ENCODE measurements around the gene AUTS2.

- TF ChIP-seq EZH2 (IDR thresholded peaks at IDR 0.05; ENCODE audit: low read length) (no peak), CTCF (optimal IDR thresholded peaks at IDR 0.05 in 1 of 3, IDR thresholded peaks at IDR 0.05 in 1 of 3, conservative IDR thresholded peaks at IDR 0.05 in 1 of 3; ENCODE audit: extremely low read depth in 1 of 3, insufficient read depth in 2 of 3, low read length in 3 of 3) (no peak)
Measured at GRCh38 chr7:70810558-70811139, 1212.4 kb downstream of the AUTS2 start.
